Measurements from ENCODE around the gene DENND4A.

DENND4A gene

GRCh38 chr15:65634356-65634755 is 157.7 kb downstream of the DENND4A start:
- H3K4me1 ChIP-seq (ENCODE audit: control insufficient read depth in 1 of 2, insufficient read depth in 1 of 2, low read depth in 1 of 2, low read length in 1 of 2), result peaks cover 0 to 9% of the 10 kb centered on the region in 2 experiments

DNA sequence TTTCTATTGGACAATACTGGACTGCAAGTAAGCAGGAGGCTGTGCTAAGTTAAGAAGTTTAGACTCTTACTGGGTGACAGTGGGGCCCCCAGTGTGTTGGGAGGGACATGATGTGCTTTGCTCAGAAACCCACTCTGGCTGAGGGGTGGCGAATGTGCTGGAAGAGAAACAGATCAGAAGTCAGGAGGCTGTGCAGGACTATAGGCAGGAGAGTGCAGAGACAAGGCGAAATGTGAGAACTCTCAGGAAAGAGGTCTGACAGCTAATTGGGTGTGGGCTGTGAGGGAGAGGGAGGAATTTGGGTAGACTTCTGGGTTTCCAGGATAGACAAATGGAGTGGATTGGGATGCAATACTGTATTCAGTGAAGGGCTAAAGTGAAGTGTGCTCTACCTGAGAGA is 158.3 kb downstream of the DENND4A start:
- Histone ChIP-seq H3K4me1 (ENCODE audit: control insufficient read depth in 1 of 2, insufficient read depth in 1 of 2, low read depth in 1 of 2, low read length in 1 of 2) (peaks cover 0 to 4% of the 10 kb centered on the region in 2 experiments), H3K36me3 (no peaks in the 10 kb centered on the region), H3K4me3 (ENCODE audit: low read depth in 1 of 2, low read length in 1 of 2) (no peak overlapping the region), H3K9me3 (no peaks in the 10 kb centered on the region), H3K27me3 (no peaks in the 10 kb centered on the region), H3K27ac (no peak overlapping the region)
- TF ChIP-seq CTCF (IDR thresholded peaks at IDR 0.05), result no peak

More at GRCh38 chr15:65634356-65634755, 157.7 kb downstream of the DENND4A start:
- no peaks in the 10 kb centered on the region for H3K9me3 ChIP-seq
- no peak overlapping the region for H3K4me3 ChIP-seq (ENCODE audit: low read depth in 1 of 2, low read length in 1 of 2)
- no peaks in the 10 kb centered on the region for H3K36me3 ChIP-seq
- no peaks in the 10 kb centered on the region for H3K27me3 ChIP-seq
- H3K27ac ChIP-seq, result no peak overlapping the region
- no peak for TF ChIP-seq CTCF (IDR thresholded peaks at IDR 0.05)

DNA sequence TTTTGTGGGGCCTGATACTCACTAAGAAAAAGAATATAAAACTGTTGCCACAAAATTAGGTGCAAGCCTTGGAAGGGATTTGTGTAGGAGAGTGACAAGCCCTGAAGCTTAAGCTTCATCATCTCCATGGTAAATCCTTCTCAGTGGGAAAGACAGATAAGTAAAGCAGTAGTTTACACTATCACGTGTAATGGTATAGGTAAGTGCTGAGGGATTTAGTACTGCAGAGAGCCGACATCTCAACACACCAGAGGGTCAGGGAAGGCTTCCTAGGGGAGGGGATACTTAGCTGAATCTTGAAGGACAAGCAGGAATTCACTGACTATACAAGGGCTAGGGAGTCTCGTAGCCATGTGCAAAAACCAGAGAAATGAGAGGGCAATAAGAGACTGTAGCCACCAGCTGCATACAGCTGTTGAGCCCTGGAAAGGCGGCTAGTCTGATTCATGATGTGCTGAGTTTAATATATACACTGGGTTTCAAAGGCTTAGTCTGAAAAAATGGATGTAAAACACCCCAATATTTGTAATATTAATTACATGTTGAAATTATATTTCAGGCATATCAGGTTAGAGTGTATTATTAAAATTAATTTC is 159.2 kb downstream of the DENND4A start:
- TF ChIP-seq CTCF (IDR thresholded peaks at IDR 0.05), result no peak
- H3K27me3 ChIP-seq, result no peaks in the 10 kb centered on the region

DNA sequence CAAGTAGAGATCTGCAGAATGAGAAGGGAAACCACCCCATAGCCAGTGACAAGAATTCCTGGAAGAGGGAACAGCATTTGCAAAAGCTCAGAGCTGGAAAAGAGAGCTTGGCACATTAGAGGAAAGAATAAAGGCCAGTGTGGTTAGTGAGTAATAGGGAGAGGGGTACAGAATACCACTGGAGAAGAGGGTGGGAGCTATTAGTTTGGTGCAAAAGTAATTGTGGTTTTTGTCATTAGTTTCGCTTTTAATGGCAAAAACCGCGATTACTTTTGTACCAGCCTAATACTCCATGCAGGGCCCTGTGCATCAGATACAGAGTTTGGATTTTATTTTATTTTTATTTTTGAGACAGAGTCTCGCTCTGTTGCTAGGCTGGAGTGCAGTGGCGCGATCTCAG is 160.6 kb downstream of the DENND4A start:
- Histone ChIP-seq H3K27ac (no peak overlapping the region), H3K36me3 (no peaks in the 10 kb centered on the region), H3K27me3 (no peaks in the 10 kb centered on the region), H3K4me1 (ENCODE audit: control insufficient read depth in 1 of 2, insufficient read depth in 1 of 2, low read depth in 1 of 2, low read length in 1 of 2) (no peaks in the 10 kb centered on the region), H3K4me3 (ENCODE audit: low read depth in 1 of 2, low read length in 1 of 2) (no peak overlapping the region), H3K9me3 (no peaks in the 10 kb centered on the region)
- no peak for TF ChIP-seq CTCF (IDR thresholded peaks at IDR 0.05)

More for the DNA sequence above, 159.2 kb downstream of the DENND4A start:
- Histone ChIP-seq H3K27ac (no peak overlapping the region), H3K4me1 (ENCODE audit: control insufficient read depth in 1 of 2, insufficient read depth in 1 of 2, low read depth in 1 of 2, low read length in 1 of 2) (no peaks in the 10 kb centered on the region), H3K4me3 (ENCODE audit: low read depth in 1 of 2, low read length in 1 of 2) (no peak overlapping the region), H3K36me3 (no peaks in the 10 kb centered on the region), H3K9me3 (no peaks in the 10 kb centered on the region)

GRCh38 chr15:65630760-65631159 is 161.3 kb downstream of the DENND4A start:
- Histone ChIP-seq H3K27ac (no peak overlapping the region), H3K4me3 (ENCODE audit: low read depth in 1 of 2, low read length in 1 of 2) (no peak overlapping the region), H3K9me3 (no peaks in the 10 kb centered on the region), H3K36me3 (no peaks in the 10 kb centered on the region), H3K27me3 (no peaks in the 10 kb centered on the region), H3K4me1 (ENCODE audit: control insufficient read depth in 1 of 2, insufficient read depth in 1 of 2, low read depth in 1 of 2, low read length in 1 of 2) (no peaks in the 10 kb centered on the region)
- no peak for TF ChIP-seq CTCF (IDR thresholded peaks at IDR 0.05)
